OCI-LY1 (cell line): Measurements from ENCODE around the gene MRPS27.

ENCODE experiments used
- EZH2 ChIP-seq: fragments of 200-600 bp; sonication (generic), shearing (Covaris generic); IDR thresholded peaks from 2 replicates; pipeline ENCODE4 v1.8.0; 2017; ENCODE audit warnings: borderline replicate concordance, mixed run types, mild to moderate bottlenecking, antibody characterized with exemption, low read length, moderate library complexity, mixed read lengths
- TF ChIP-seq, protein P1 (sequence below): fragments of 200-600 bp; sonication (generic), shearing (Covaris generic); IDR thresholded peaks from 2 replicates; pipeline ENCODE4 v1.5.1; 2017; ENCODE audit warnings: mild to moderate bottlenecking, antibody characterized with exemption, low read length, moderate library complexity, mixed read lengths

DNA sequence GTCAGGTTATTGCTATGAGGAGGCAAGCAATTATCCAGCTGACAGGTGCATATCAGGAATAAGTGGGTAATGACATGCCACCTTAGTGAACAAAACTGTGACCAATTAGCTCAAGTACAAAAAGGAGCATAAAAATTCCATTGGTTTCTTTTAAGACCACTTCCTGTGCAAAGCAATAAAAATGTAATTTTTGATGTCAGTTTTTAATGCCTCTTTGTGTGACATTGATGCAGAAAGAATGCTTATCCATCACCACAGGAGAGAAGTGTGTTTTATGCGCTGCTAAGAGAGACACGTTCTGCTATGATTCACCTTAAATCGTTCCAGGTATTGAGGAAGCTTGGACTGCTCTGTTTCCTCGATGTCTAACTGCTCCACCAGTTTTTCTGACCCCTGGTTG is 96.7 kb downstream of the MRPS27 start:
- TF ChIP-seq, protein P1, sequence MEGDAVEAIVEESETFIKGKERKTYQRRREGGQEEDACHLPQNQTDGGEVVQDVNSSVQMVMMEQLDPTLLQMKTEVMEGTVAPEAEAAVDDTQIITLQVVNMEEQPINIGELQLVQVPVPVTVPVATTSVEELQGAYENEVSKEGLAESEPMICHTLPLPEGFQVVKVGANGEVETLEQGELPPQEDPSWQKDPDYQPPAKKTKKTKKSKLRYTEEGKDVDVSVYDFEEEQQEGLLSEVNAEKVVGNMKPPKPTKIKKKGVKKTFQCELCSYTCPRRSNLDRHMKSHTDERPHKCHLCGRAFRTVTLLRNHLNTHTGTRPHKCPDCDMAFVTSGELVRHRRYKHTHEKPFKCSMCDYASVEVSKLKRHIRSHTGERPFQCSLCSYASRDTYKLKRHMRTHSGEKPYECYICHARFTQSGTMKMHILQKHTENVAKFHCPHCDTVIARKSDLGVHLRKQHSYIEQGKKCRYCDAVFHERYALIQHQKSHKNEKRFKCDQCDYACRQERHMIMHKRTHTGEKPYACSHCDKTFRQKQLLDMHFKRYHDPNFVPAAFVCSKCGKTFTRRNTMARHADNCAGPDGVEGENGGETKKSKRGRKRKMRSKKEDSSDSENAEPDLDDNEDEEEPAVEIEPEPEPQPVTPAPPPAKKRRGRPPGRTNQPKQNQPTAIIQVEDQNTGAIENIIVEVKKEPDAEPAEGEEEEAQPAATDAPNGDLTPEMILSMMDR: no peak
- no peak for TF ChIP-seq EZH2
